IPS-15b (cell line): Measurements from ENCODE around the gene NOX5.

Experiments used
- H3K27me3 ChIP-seq: one replicate; pipeline ENCODE4 v1.6.1; 2013; ENCODE audit warnings: low read length; ENCODE audit not compliant: control insufficient read depth, insufficient read depth
- H3K36me3 ChIP-seq: one replicate; pipeline ENCODE4 v1.6.1; 2013; ENCODE audit warnings: low read length; ENCODE audit not compliant: control insufficient read depth, insufficient read depth
- H3K4me1 ChIP-seq: one replicate; pipeline ENCODE4 v1.6.1; 2013; ENCODE audit warnings: mild to moderate bottlenecking, low read length; ENCODE audit not compliant: control insufficient read depth, insufficient read depth
- H3K4me3 ChIP-seq: one replicate; pipeline ENCODE4 v1.5.1; 2013; ENCODE audit warnings: low read depth, low read length
- H3K9ac ChIP-seq: one replicate; pipeline ENCODE4 v1.6.1; 2013; ENCODE audit warnings: low read depth, mild to moderate bottlenecking, low read length
- H3K9me3 ChIP-seq: one replicate; pipeline ENCODE4 v1.6.1; 2013; ENCODE audit warnings: mild to moderate bottlenecking, low read length; ENCODE audit not compliant: control insufficient read depth, insufficient read depth

NOX5 gene

GRCh38 chr15:68982976-68983563 is 31.4 kb upstream of the NOX5 start:
- H3K27me3 ChIP-seq = no peaks in the 10 kb centered on the region
- no peak overlapping the region for H3K4me3 ChIP-seq
- H3K4me1 ChIP-seq = no peaks in the 10 kb centered on the region
- H3K36me3 ChIP-seq = peaks cover 2% of the 10 kb centered on the region
- no peaks in the 10 kb centered on the region for H3K9me3 ChIP-seq
- H3K9ac ChIP-seq = no peak overlapping the region

GRCh38 chr15:68983961-68984481 is 30.5 kb upstream of the NOX5 start:
- Histone ChIP-seq H3K9ac (no peak overlapping the region), H3K9me3 (no peaks in the 10 kb centered on the region), H3K36me3 (peaks cover 2% of the 10 kb centered on the region), H3K4me1 (no peaks in the 10 kb centered on the region), H3K4me3 (no peak overlapping the region), H3K27me3 (no peaks in the 10 kb centered on the region)

DNA sequence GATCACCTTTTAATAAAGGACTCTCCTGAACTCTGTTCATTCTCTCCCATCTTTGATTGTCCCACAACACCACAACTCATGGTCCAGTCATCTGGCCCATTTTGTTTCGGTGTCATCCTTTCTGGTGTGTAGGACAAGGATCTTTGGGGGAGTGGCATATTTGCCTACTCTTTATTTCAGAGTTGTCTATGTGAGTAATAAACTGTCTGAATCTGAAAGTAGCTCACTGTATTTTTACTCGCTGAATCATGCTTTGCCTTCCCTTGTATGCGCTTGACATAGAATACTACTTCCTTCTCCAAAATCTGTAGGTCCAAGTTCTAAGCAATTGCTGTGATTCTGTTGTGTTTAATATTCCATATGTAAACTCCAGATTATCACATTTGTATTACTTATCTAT is 29.9 kb upstream of the NOX5 start:
- Histone ChIP-seq H3K9ac (no peak overlapping the region), H3K36me3 (peaks cover 2% of the 10 kb centered on the region), H3K9me3 (no peaks in the 10 kb centered on the region), H3K4me3 (no peak overlapping the region), H3K27me3 (no peaks in the 10 kb centered on the region), H3K4me1 (no peaks in the 10 kb centered on the region)

- no peak overlapping the region for H3K4me3 ChIP-seq
- no peaks in the 10 kb centered on the region for H3K27me3 ChIP-seq
- H3K9me3 ChIP-seq = no peaks in the 10 kb centered on the region
- no peaks in the 10 kb centered on the region for H3K4me1 ChIP-seq
- H3K36me3 ChIP-seq = peaks cover 2% of the 10 kb centered on the region
- H3K9ac ChIP-seq = no peak overlapping the region
These were observed 29.1 kb upstream of the NOX5 start for GRCh38 chr15:68985361-68985891.

- Histone ChIP-seq H3K36me3 (peaks cover 2% of the 10 kb centered on the region), H3K9ac (no peak overlapping the region), H3K9me3 (no peaks in the 10 kb centered on the region), H3K4me3 (no peak overlapping the region), H3K27me3 (no peaks in the 10 kb centered on the region), H3K4me1 (peaks cover 7% of the 10 kb centered on the region)
These were observed 28.2 kb upstream of the NOX5 start for GRCh38 chr15:68986322-68986721.

- Histone ChIP-seq H3K27me3 (peaks cover 3% of the 10 kb centered on the region), H3K36me3 (peaks cover 2% of the 10 kb centered on the region), H3K4me3 (no peak overlapping the region), H3K4me1 (peaks cover 7% of the 10 kb centered on the region), H3K9ac (no peak overlapping the region), H3K9me3 (no peaks in the 10 kb centered on the region)
These were observed 27.4 kb upstream of the NOX5 start for GRCh38 chr15:68987120-68987519.

DNA sequence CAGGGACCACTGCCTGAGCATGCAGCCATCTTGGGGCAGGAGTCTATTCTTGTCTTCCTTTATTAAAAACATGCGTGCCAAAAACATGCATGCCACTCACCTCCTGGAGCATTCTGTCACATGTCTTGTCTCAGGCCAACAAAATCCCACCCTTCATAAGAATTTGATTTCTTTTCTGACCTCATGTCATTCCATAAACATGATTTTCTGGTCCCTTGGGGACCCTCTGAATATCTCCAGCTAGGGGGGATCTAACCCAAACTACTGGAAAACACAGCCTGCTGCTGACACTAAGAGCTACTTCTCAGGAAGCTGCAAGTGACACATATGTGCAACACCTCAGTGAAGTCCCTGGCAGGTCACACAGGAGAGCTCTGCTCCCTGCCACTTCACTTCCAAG is 26.8 kb upstream of the NOX5 start:
- Histone ChIP-seq H3K27me3 (peaks cover 3% of the 10 kb centered on the region), H3K36me3 (peaks cover 2% of the 10 kb centered on the region), H3K4me1 (peaks cover 7% of the 10 kb centered on the region), H3K9ac (no peak overlapping the region), H3K4me3 (no peak overlapping the region), H3K9me3 (no peaks in the 10 kb centered on the region)

DNA sequence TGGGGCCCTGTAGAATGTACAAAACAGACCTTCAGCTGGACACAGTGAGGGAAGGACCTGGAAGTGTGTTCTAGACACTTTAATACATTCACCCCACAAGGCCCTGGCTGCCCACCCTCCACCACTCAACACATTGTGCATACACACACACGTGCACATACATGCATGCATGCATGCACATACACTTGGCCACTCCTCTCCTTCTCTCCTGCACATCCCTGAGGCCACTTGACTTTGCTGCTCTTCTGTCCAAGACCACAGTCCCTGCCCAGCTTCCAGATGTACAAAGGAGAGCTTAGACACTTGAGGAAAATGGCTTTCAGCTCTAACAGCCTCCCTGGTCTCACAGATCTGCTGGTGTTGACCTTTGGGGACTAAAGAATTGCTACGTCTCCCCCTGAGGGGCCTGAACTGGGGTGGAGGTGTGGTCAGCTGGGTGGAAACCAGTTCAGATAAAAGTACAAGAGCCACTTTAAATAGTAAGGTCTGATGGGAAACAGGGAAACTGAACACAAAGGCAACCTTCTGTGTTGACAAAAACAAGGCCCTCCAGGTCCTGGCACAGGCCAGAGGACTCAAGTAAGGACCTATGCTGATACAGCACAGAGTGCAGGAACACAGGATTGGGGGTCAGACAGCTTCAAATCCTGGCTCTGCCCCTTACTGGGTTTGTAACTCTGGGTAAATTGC is 24.8 kb upstream of the NOX5 start:
- Histone ChIP-seq H3K4me3 (no peak overlapping the region), H3K27me3 (peaks cover 3% of the 10 kb centered on the region), H3K36me3 (no peaks in the 10 kb centered on the region), H3K4me1 (peaks cover 9% of the 10 kb centered on the region), H3K9me3 (no peaks in the 10 kb centered on the region), H3K9ac (no peak overlapping the region)

- peaks cover 9% of the 10 kb centered on the region for H3K4me1 ChIP-seq
- H3K9ac ChIP-seq = no peak overlapping the region
- no peak overlapping the region for H3K4me3 ChIP-seq
- H3K9me3 ChIP-seq = no peaks in the 10 kb centered on the region
- H3K36me3 ChIP-seq = no peaks in the 10 kb centered on the region
- H3K27me3 ChIP-seq = peaks cover 3% of the 10 kb centered on the region
These were observed 24.1 kb upstream of the NOX5 start for GRCh38 chr15:68990231-68990991.

DNA sequence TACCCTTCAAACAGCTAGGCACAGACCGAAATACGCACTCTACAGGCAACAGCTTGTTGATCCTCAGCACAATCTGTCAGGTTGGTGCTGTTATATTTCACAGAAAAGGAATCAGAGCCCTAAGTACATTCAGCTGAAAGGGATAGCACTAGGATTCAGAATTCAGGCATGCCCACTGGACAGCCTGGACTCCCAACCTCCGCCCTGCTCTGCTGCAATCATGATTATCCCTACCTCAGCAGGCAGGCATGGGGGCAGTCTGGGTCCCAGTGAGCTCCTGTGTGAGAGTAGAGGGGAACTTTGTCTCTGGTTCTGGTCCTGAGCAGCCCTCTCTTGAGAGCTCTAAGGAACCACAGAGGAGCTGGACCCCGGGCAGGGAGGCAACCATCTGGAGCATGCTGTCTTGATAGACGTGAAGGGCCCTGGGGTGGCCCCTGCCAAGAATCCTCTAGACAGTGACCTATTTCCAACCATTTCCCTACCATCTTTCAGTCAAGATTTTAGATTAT is 23.4 kb upstream of the NOX5 start:
- Histone ChIP-seq H3K9me3 (no peaks in the 10 kb centered on the region), H3K4me1 (peaks cover 9% of the 10 kb centered on the region), H3K27me3 (peaks cover 3% of the 10 kb centered on the region), H3K9ac (no peak overlapping the region), H3K36me3 (no peaks in the 10 kb centered on the region), H3K4me3 (no peak overlapping the region)

DNA sequence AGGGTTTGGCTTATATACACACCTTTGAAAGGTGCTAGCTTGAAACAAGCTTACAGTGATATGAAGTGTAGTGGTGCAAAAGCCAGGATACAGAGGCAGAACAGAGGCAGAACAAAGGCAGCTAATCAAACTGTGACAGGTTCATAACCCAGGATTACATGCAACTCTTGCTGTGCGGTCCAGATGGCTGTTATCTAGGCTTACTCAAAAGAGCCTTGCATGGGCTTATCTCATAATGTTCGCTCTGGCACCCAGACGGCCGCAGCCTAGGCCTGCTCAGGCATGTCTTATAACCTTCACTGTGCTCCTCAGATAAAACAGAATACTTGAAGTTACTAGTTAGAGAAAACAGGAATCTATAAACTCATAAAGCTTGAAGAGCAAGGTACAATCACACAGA is 22.8 kb upstream of the NOX5 start:
- Histone ChIP-seq H3K9me3 (no peaks in the 10 kb centered on the region), H3K4me3 (no peak overlapping the region), H3K27me3 (peaks cover 3% of the 10 kb centered on the region), H3K36me3 (no peaks in the 10 kb centered on the region), H3K9ac (no peak overlapping the region), H3K4me1 (peaks cover 9% of the 10 kb centered on the region)
